Nephron (organoid): ENCODE measurements around the gene PAQR6.

Source experiments
- H3K27ac Mint-ChIP-seq, 3 experiments: 2 replicates each; pipeline ENCODE4 v1.8.0; 2020; ENCODE audit warnings: mixed read lengths in 3 of 3, mild to moderate bottlenecking in 2 of 3, moderate library complexity in 1 of 3
- H3K27me3 Mint-ChIP-seq: 2 replicates; pipeline ENCODE4 v1.8.0; 2021; ENCODE audit warnings: low read depth, mild to moderate bottlenecking, moderate library complexity, mixed read lengths
- H3K36me3 Mint-ChIP-seq: 2 replicates; pipeline ENCODE4 v1.8.0; 2020; ENCODE audit warnings: low read depth, mixed read lengths
- H3K4me1 Mint-ChIP-seq: 2 replicates; pipeline ENCODE4 v1.8.0; 2020; ENCODE audit warnings: mixed read lengths
- H3K4me3 Mint-ChIP-seq, 3 experiments: 2 replicates each; pipeline ENCODE4 v1.8.0; 2020; ENCODE audit warnings: mild to moderate bottlenecking in 3 of 3, mixed read lengths in 3 of 3, moderate library complexity in 2 of 3
- H3K9me3 Mint-ChIP-seq: 2 replicates; pipeline ENCODE4 v1.8.0; 2020; ENCODE audit warnings: mixed read lengths
- CTCF ChIP-seq, 3 experiments: fragments of 200-600 bp; sonication (generic); IDR thresholded peaks; one replicate each; pipeline ENCODE4 v1.5.0; 2021; ENCODE audit warnings: antibody characterized with exemption in 3 of 3; ENCODE audit not compliant: unreplicated experiment in 3 of 3

The PAQR6 gene

GRCh38 chr1:156289857-156290256, 42.0 kb upstream of the PAQR6 start:
- Mint-ChIP-seq H3K27ac (no peak overlapping the region), H3K27me3 (no peaks in the 10 kb centered on the region), H3K4me1 (peaks cover 9% of the 10 kb centered on the region), H3K9me3 (no peaks in the 10 kb centered on the region), H3K4me3 (peak overlapping the region in 1 of 3 experiments; percentile 15), H3K36me3 (peaks cover 10% of the 10 kb centered on the region)
- TF ChIP-seq CTCF (IDR thresholded peaks at IDR 0.05; ENCODE audit: unreplicated experiment in 3 of 3) = no peak

- Mint-ChIP-seq H3K27ac (no peak overlapping the region), H3K27me3 (no peaks in the 10 kb centered on the region), H3K4me1 (peaks cover 22% of the 10 kb centered on the region), H3K9me3 (no peaks in the 10 kb centered on the region), H3K4me3 (peak overlapping the region in 2 of 3 experiments; percentile 19 to 39), H3K36me3 (peaks cover 5% of the 10 kb centered on the region)
- TF ChIP-seq CTCF (IDR thresholded peaks at IDR 0.05; ENCODE audit: unreplicated experiment in 3 of 3) = no peak
Observed at GRCh38 chr1:156286061-156286460, 38.2 kb upstream of the PAQR6 start.

DNA sequence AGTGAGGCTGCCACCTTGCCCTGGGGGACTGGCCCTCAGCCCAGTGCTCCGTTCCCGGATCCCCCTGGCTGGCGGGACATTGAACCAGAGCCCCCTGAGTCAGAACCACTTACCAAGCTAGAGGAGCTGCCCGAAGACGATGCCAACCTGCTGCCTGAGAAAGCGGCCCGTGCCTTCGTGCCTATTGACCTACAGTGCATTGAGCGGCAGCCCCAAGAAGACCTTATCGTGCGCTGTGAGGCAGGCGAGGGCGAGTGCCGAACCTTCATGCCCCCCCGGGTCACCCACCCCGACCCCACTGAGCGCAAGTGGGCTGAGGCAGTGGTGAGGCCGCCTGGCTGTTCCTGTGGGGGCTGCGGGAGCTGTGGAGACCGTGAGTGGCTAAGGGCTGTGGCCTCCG, 37.6 kb upstream of the PAQR6 start:
- peak overlapping the region in 1 of 3 experiments; percentile 34 for H3K4me3 Mint-ChIP-seq

GRCh38 chr1:156284757-156285156, 36.9 kb upstream of the PAQR6 start:
- no peaks in the 10 kb centered on the region for H3K9me3 Mint-ChIP-seq
- no peaks in the 10 kb centered on the region for H3K27me3 Mint-ChIP-seq
- H3K27ac Mint-ChIP-seq = no peak overlapping the region
- peak overlapping the region; percentile 60 to 96 (median 93) for H3K4me3 Mint-ChIP-seq
- TF ChIP-seq CTCF (IDR thresholded peaks at IDR 0.05; ENCODE audit: unreplicated experiment in 3 of 3) = no peak
- peaks cover 33% of the 10 kb centered on the region for H3K4me1 Mint-ChIP-seq
- H3K36me3 Mint-ChIP-seq = peaks cover 5% of the 10 kb centered on the region

More for the DNA sequence above, 37.6 kb upstream of the PAQR6 start:
- Mint-ChIP-seq H3K4me1 (peaks cover 27% of the 10 kb centered on the region), H3K9me3 (no peaks in the 10 kb centered on the region), H3K36me3 (peaks cover 5% of the 10 kb centered on the region), H3K27me3 (no peaks in the 10 kb centered on the region), H3K27ac (no peak overlapping the region)
- no peak for TF ChIP-seq CTCF (IDR thresholded peaks at IDR 0.05; ENCODE audit: unreplicated experiment in 3 of 3)

DNA sequence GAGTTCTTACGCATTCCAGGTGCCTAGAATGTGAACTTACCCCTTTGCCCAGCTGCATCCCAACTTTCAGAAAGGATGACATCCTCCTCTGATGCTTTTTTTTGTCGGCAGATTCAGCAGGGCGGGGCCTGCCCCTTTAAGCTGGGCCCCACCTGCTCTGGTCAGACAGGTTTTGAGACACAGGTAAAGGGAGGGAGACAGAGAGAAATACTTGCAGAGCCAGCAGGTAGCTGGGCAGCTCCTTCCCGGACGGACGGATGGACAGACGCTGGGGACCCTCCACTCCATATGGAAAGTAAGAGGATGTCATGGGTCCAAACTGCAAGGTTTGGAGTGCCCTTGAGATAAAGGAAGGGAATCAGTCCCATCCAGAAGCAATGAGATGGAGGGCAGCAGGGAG, 36.3 kb upstream of the PAQR6 start, which contains the start of gene TMEM79:
TSS of gene TMEM79 (plus strand) at position 214 of the 400 bp plus-strand sequence. CDS start 902 bp downstream, outside the sequence.
- H3K9me3 Mint-ChIP-seq = no peaks in the 10 kb centered on the region
- peak within 1 kb of the TSS; percentile 91 to 96 (median 93) for H3K4me3 Mint-ChIP-seq
- H3K4me1 Mint-ChIP-seq = peaks cover 33% of the 10 kb centered on the region
- no peaks in the 10 kb centered on the region for H3K27me3 Mint-ChIP-seq
- TF ChIP-seq CTCF (IDR thresholded peaks at IDR 0.05; ENCODE audit: unreplicated experiment in 3 of 3) = no peak
- peaks cover 5% of the 10 kb centered on the region for H3K36me3 Mint-ChIP-seq
- H3K27ac Mint-ChIP-seq = peak within 1 kb of the TSS; percentile 89 to 94 (median 92)

DNA sequence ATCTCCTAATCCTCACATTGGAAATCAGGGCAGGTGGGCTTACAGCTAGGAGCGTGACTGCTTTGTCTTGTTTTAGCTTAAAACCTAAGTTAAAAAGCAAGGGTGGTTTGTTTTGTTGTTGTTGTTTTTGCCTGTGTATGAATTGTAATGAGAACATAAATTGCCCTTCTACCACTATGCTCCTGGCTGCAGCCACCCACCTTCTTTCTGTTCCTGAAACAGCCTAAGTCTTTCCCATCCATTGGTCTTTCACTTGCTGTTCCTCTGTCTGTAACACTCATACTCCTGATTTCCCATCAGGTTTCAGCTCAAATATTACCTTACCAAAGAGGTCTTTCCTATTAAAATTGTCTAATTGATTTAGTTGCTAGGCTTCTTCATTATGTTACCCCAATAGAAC, 35.7 kb upstream of the PAQR6 start:
- Mint-ChIP-seq H3K9me3 (no peaks in the 10 kb centered on the region), H3K27ac (peak overlapping the region; percentile 89 to 94 (median 92)), H3K4me3 (peak overlapping the region; percentile 91 to 96 (median 93)), H3K27me3 (no peaks in the 10 kb centered on the region), H3K4me1 (peaks cover 33% of the 10 kb centered on the region), H3K36me3 (peaks cover 3% of the 10 kb centered on the region)
- no peak for TF ChIP-seq CTCF (IDR thresholded peaks at IDR 0.05; ENCODE audit: unreplicated experiment in 3 of 3)
